PFSK-1 (cell line): Measurements from ENCODE around the gene OCEL1.

Source experiments
- FOXP2 ChIP-seq: optimal IDR thresholded peaks from 2 replicates; pipeline ENCODE3; 2011; ENCODE audit warnings: borderline replicate concordance, control low read depth, inconsistent platforms; ENCODE audit not compliant: insufficient read depth; ENCODE audit errors: extremely low read length, extremely low read depth
- POLR2AphosphoS5 ChIP-seq: IDR thresholded peaks from 2 replicates; pipeline ENCODE4 v1.6.1; 2012; ENCODE audit warnings: low read depth, mild to moderate bottlenecking, control low read depth, low read length, moderate library complexity
- REST ChIP-seq, 2 experiments: IDR thresholded peaks; 2 replicates each; pipeline versions ENCODE4 v1.6.1 to v1.8.0; 2011 to 2012; ENCODE audit warnings: low read depth in 2 of 2, low read length in 2 of 2, control low read depth in 1 of 2, inconsistent platforms in 1 of 2, mild to moderate bottlenecking in 1 of 2, moderate library complexity in 1 of 2; ENCODE audit not compliant: insufficient read depth in 1 of 2
- SIN3A ChIP-seq: IDR thresholded peaks from 2 replicates; pipeline ENCODE4 v1.6.1; 2012; ENCODE audit warnings: mild to moderate bottlenecking, low read length, moderate library complexity, borderline replicate concordance; ENCODE audit not compliant: insufficient read depth
- TAF1 ChIP-seq: IDR thresholded peaks from 2 replicates; pipeline ENCODE4 v1.6.1; 2012; ENCODE audit warnings: low read length, control low read depth, borderline replicate concordance; ENCODE audit not compliant: insufficient read depth

OCEL1 gene

GRCh38 chr19:17240826-17241399, 14.9 kb downstream of the OCEL1 start:
- TF ChIP-seq FOXP2, result no peak
- no peak for TF ChIP-seq TAF1
- TF ChIP-seq REST (IDR thresholded peaks at IDR 0.05; ENCODE audit: insufficient read depth in 1 of 2, low read depth in 2 of 2, low read length in 2 of 2), result no peak
- TF ChIP-seq POLR2AphosphoS5, result no peak

GRCh38 chr19:17242431-17243208, 16.6 kb downstream of the OCEL1 start:
- TF ChIP-seq TAF1 (no peak), POLR2AphosphoS5 (no peak), FOXP2 (no peak)

- no peak for TF ChIP-seq POLR2AphosphoS5
- no peak for TF ChIP-seq SIN3A
- no peak for TF ChIP-seq REST (IDR thresholded peaks at IDR 0.05; ENCODE audit: insufficient read depth in 1 of 2, low read depth in 2 of 2, low read length in 2 of 2)
- TF ChIP-seq FOXP2, result no peak
- TF ChIP-seq TAF1, result no peak
These were observed 17.3 kb downstream of the OCEL1 start for GRCh38 chr19:17243211-17243829.

- TF ChIP-seq POLR2AphosphoS5 (no peak; the same call in 1 of the 2 replicates), TAF1 (no peak), FOXP2 (no peak), SIN3A (no peak), REST (IDR thresholded peaks at IDR 0.05; ENCODE audit: insufficient read depth in 1 of 2, low read depth in 2 of 2, low read length in 2 of 2) (no peak)
These were observed 18.0 kb downstream of the OCEL1 start for GRCh38 chr19:17243830-17244617.
